ENCODE measurements around the gene FAM149A. TPM values are rescaled to one million over a fixed set of nuclear protein-coding genes. Genes with fewer than 3 reads are reported as not detected.
A peak's percentile ranks its signal among the peaks of the same experiment; 100 is the strongest.

FAM149A gene
- total RNA-seq, 6 experiments from 2014 or later = not detected

- peak within 1 kb of the TSS; percentile 91 for H3K4me3 Mint-ChIP-seq
- H3K4me1 Mint-ChIP-seq (ENCODE audit: low read depth) = peaks cover 28% of the 10 kb centered on the region
Observed at GRCh38 chr4:186068581-186069348, 35.7 kb upstream of the FAM149A start, which contains the start of gene TLR3. Gene TLR3 (plus strand): TSS chr4:186069156. CDS start chr4:186076620, 7,464 bp downstream.

GRCh38 chr4:186069729-186070128 is 34.8 kb upstream of the FAM149A start:
- TF ChIP-seq CTCF (IDR thresholded peaks at IDR 0.05) = no peak
- Mint-ChIP-seq H3K4me1 (ENCODE audit: low read depth) (peaks cover 28% of the 10 kb centered on the region), H3K27me3 (ENCODE audit: insufficient read depth) (no peaks in the 10 kb centered on the region), H3K36me3 (ENCODE audit: low read depth) (no peaks in the 10 kb centered on the region), H3K9me3 (no peaks in the 10 kb centered on the region), H3K4me3 (peak overlapping the region; percentile 91; the same call in 1 of the 2 replicates), H3K27ac (no peak overlapping the region)
- no peak for DNase-seq

More at GRCh38 chr4:186068581-186069348, 35.7 kb upstream of the FAM149A start, which contains the start of gene TLR3:
- Mint-ChIP-seq H3K9me3 (no peaks in the 10 kb centered on the region), H3K27me3 (ENCODE audit: insufficient read depth) (no peaks in the 10 kb centered on the region), H3K36me3 (ENCODE audit: low read depth) (no peaks in the 10 kb centered on the region), H3K27ac (no peak within 1 kb of the TSS)
- DNase-seq = peak; percentile 5
- TF ChIP-seq CTCF (IDR thresholded peaks at IDR 0.05) = no peak

GRCh38 chr4:186072516-186072915 is 32.0 kb upstream of the FAM149A start:
- H3K36me3 Mint-ChIP-seq (ENCODE audit: low read depth) = no peaks in the 10 kb centered on the region
- no peaks in the 10 kb centered on the region for H3K9me3 Mint-ChIP-seq
- TF ChIP-seq CTCF (IDR thresholded peaks at IDR 0.05) = no peak

GRCh38 chr4:186074189-186074588 is 30.3 kb upstream of the FAM149A start:
- H3K4me1 Mint-ChIP-seq (ENCODE audit: low read depth) = peaks cover 9% of the 10 kb centered on the region
- H3K36me3 Mint-ChIP-seq (ENCODE audit: low read depth) = no peaks in the 10 kb centered on the region
- no peak for TF ChIP-seq CTCF (IDR thresholded peaks at IDR 0.05)
- no peak for DNase-seq
- no peak overlapping the region for H3K4me3 Mint-ChIP-seq
- no peak overlapping the region for H3K27ac Mint-ChIP-seq
- H3K9me3 Mint-ChIP-seq = no peaks in the 10 kb centered on the region
- H3K27me3 Mint-ChIP-seq (ENCODE audit: insufficient read depth) = peaks cover 6% of the 10 kb centered on the region

More at GRCh38 chr4:186072516-186072915, 32.0 kb upstream of the FAM149A start:
- Mint-ChIP-seq H3K27me3 (ENCODE audit: insufficient read depth) (peaks cover 5% of the 10 kb centered on the region), H3K4me1 (ENCODE audit: low read depth) (peaks cover 24% of the 10 kb centered on the region), H3K4me3 (no peak overlapping the region), H3K27ac (no peak overlapping the region)
- DNase-seq = no peak

GRCh38 chr4:186078981-186079638 is 25.4 kb upstream of the FAM149A start:
- H3K27ac Mint-ChIP-seq = no peak overlapping the region
- TF ChIP-seq CTCF (IDR thresholded peaks at IDR 0.05) = no peak

More at GRCh38 chr4:186078981-186079638, 25.4 kb upstream of the FAM149A start:
- no peak overlapping the region for H3K4me3 Mint-ChIP-seq
- no peaks in the 10 kb centered on the region for H3K9me3 Mint-ChIP-seq
- H3K4me1 Mint-ChIP-seq (ENCODE audit: low read depth) = peaks cover 13% of the 10 kb centered on the region
- H3K27me3 Mint-ChIP-seq (ENCODE audit: insufficient read depth) = peaks cover 15% of the 10 kb centered on the region
- H3K36me3 Mint-ChIP-seq (ENCODE audit: low read depth) = no peaks in the 10 kb centered on the region
- no peak for DNase-seq
